MM.1S (cell line): ENCODE measurements around the gene YPEL4.

Source experiments
- CTCF ChIP-seq: fragments of 300-600 bp; sonication (generic); IDR thresholded peaks from 2 replicates; pipeline ENCODE4 v1.5.1; 2016; ENCODE audit warnings: antibody characterized with exemption, low read length, mixed read lengths
- EZH2 ChIP-seq: fragments of 300-600 bp; sonication (generic); optimal IDR thresholded peaks from 2 replicates; pipeline ENCODE3; 2017; ENCODE audit warnings: low read depth, mild to moderate bottlenecking, antibody characterized with exemption, low read length, mixed read lengths
- EZH2phosphoT487 ChIP-seq: fragments of 300-600 bp; sonication (generic); IDR thresholded peaks from 2 replicates; pipeline ENCODE4 v1.6.1; 2018; ENCODE audit warnings: antibody characterized with exemption, low read length

- TF ChIP-seq CTCF, result peak; percentile 15; the same call in 1 of the 2 replicates
- no peak for TF ChIP-seq EZH2phosphoT487
- TF ChIP-seq EZH2, result no peak
Observed at GRCh38 chr11:57619331-57619730, 30.4 kb downstream of the YPEL4 start.
